HG02642 (cell line): Measurements from ENCODE around the gene STXBP3.

Source experiments
- ATAC-seq: cut with Tn5 transposase; IDR thresholded peaks from one replicate; pipeline ENCODE4 v1.9.1; 2021; ENCODE audit warnings: mild to moderate bottlenecking; ENCODE audit not compliant: unreplicated experiment, poor library complexity

The STXBP3 gene

DNA sequence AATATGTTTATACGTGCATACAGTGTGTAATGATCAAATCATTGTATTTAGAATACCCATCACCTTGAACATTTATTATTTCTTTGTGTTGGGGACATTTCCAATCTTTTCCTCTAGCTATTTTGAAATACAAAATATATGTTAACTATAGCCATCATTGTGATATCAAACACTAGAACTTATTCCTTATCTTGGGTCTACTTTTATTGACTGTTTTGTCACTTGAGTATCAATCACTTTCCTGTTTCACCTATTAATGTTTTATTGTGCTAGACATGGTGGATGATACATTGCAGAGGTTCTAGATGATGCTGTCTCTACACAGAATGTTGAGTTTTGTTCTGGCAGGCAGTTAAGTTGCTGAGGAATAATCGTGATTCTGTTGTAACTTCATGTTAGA is 45.9 kb downstream of the STXBP3 start:
- ATAC-seq: no peak

DNA sequence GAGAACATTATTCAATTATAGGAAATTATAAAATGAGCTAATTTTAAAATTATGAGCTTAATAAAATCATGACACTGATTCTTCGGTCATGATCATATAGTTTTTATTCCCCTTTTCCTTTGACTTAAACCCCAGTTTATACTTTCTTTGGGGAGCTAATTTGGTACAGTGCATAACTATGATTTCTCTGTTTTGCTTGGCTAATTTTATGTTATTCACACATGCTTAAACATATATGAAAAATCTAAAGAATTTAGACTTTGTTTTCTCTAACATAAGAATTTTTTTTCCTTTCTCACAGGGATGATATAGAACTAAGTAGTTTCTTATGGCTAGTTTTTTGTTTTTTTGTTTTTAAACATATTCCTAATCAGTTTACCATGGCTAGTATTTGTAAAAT is 52.5 kb downstream of the STXBP3 start:
- ATAC-seq: no peak

DNA sequence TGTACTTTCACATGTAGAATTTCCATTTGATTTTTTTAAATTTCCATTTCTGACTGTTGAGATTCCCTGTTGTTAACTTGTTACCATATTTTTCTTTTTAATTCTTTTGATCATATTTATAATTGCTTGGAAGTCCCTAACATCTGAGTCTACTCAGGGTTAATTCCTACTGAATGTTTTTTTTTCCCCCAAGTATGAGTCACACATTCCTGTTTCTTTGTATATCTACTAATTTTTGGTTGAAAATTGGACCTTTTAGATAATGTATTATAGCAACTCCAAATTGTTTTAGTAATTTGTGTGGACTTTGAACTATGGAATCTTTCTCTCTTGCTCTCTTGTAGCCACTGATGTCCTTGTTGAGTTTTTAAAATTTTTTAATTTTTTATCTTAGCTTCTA is 54.6 kb downstream of the STXBP3 start:
- no peak for ATAC-seq

DNA sequence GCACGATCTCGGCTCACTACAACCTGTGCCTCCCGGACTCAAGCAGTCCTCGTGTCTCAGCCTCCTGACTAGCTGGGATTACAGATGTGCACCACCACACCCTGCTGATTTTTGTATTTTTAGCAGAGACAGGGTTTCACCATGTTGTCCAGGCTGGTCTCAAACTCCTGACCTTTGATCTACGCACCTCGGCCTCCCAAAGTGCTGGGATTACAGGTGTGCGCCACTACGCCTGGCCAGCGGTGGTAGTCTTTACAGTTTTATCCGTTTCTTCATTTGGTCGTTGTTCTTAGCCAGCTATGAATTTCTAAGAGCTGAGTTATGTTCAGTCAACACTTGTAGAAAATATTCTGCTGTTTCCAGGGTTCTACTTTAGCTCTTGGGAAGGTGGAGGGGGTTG is 57.1 kb downstream of the STXBP3 start:
- ATAC-seq: no peak

DNA sequence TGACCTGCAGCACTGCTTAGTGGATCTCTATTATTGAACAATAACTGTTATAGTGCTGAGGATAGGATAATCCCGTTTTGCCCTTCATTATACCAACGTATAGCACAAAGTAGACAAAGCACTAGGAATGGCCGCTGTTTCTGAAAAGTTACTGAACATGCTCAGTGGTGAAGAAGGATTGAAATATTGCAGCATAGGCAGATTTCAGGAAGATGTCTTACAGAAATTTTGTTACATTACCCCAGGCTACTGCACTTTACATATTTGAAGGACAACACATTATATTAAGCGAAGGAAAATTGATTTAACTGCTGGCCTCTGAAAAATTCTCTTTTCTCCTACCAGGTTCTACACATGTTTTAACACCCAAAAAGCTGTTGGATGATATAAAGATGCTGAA is 62.0 kb downstream of the STXBP3 start:
- ATAC-seq: no peak

DNA sequence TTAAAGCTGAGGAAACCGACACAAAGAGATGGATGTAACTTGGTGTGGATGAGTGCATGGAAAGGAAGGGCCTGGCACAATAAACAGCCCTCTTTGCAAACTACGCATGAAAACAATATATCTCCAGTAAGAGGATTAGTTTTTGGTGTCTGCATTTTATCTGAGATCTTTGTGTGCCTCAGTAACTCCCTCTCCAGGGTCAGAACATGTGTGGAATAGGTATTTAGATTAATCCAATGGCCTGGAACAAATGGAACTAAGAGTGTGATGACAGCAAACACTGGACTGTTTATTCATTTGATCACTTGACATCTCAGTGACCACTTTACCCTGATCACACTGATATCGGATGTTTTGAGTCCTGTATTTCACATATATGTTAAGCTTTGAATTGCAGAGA is 65.1 kb downstream of the STXBP3 start:
- ATAC-seq: no peak

DNA sequence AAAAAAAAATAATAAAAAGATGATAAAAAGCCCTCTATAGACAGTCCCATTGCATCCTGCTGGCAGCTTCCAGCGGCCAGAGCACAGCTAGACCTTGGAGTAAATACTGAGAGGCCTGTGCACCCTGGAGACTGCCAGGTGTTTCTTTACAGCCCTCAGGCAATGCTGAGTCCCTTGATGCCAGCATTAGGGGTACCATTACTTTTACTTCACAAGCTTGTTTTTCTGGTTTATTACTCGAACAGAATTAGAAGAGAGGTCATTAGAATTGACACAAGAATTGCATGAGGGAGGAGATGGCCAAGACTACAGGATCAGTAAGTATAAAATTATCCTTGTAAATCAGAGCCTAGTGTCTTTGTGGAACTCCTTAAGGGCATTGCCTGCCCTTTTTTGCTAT is 66.9 kb downstream of the STXBP3 start:
- ATAC-seq: no peak

DNA sequence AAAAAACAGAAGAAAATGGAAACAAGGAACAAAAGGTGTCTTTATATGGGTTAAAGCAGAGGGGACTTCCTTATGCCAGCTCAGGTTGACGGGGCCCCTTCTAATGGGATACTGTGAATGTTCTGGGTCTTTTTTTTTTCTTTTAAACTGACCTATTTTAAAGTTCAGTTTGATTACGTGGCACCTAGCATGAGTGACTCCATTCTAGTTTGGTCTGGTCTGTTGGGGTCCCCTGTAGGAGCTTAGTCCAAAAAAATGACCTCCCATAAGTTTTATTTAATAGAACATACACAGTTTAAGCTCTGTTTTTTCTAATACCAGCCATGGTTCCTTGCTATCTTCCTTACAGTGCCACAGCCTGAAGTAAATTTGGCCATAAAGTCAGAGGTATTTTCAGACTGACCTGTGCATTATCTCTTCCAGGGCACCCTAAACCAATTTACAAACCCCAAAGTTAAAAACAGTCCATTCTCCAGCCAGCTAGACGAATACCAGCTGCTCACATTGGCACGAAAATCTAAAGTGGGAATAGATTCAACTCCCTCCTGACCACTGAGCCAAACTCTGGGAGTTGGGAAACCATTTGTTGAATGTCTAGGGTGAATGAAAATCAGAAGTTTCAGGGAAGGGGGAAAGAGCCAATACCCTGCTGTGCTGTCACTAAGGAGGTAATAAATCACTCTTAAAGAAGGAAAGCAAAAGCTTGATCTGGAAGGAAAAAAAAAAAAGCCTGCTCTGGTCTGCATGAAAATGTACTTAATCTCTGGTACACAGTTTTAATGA is 68.1 kb downstream of the STXBP3 start:
- no peak for ATAC-seq

DNA sequence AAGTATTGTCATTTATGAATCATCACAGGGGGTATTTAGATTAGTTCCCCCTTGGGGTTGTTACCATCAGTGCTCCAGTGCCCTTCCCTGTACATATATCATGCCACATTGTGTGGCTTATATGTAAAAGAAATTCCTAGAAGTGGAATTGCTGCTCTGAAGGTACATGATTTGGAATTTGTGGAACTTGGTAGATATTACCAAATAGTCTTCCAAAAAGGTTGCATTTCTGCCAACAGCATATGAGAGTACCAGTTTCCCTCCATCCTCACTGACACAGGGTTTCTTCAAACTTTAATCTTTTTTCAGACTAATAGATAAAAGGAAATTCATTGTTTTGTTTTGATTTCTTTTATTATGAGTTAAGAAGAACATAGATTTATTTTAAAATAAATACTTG is 69.1 kb downstream of the STXBP3 start:
- ATAC-seq: no peak

DNA sequence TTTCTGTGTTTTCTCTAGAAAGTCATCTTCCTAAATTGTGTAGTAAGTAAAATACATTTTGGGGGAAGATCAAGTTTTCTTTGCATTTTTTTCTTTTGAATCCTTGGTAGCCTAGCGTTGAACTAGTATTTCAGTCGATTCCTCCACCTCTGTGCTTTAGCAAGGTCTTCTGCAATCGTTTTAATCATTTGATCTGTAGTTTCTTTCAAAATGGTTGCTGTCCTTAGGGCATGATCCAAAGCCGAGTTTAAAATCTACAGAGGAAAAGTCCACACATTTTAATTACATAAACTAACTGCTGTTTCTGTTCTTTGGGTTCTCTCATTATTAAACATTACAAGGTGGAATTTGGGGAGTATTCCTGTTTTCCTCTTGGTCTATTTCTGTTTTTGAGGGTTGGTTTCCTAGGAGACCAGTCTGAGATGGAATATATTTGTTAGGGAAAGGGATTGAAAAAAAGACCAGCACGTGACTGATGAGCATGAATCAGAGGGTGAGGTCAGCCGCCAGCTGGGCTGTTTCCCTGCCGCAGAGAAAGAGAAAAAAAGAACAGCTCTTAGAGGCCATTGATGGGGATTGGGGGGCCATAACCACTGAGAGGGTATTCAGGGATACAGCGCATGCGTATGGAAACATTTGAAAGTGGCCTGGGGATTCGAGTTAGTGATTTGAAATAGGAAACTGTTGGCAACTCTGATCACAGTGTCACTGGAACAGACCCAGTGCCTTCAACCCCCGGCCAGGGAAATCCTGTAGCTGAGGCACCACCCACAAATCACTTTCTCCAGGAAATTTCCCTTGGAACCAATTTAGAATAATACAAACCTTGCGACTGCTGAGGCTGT is 69.8 kb downstream of the STXBP3 start:
- no peak for ATAC-seq

DNA sequence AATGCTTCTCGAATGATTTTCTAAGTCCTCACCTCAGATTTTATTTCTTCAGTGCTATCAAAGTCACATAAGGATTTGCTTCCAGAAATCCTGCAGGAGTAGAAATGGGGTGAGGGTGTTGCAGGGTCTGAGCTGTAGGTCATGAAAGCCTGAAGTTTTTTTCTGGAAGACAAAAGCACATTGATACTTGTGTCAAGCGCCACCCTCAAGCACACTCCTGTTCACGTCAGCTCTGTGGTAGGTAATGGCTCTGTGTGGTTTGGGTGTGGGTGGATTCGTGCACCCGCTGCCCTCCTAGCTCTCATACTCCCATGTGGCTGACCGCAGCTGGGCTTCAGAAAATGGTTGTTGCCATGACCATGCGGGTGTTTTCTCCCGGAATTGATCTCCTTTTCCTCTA is 70.5 kb downstream of the STXBP3 start:
- no peak for ATAC-seq

DNA sequence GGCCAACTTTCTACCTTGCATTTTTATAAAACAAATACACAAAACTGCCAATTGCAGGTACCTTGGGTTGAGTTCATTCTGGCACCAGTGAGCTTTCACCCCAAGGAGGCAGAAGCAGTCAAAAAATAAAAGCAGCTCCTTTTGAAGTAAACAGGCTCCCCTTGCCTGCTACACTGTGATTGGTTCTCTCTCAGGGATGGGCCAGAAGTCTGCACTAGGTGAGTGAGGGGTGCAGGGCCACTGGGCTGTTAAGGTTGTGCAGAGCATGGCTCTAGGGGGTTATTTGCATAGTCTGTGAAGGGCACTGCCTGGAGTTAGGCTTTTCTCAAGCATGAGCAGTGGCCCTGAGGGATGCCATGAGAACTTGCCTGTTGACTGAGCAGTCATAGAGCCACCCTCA is 71.3 kb downstream of the STXBP3 start:
- no peak for ATAC-seq

DNA sequence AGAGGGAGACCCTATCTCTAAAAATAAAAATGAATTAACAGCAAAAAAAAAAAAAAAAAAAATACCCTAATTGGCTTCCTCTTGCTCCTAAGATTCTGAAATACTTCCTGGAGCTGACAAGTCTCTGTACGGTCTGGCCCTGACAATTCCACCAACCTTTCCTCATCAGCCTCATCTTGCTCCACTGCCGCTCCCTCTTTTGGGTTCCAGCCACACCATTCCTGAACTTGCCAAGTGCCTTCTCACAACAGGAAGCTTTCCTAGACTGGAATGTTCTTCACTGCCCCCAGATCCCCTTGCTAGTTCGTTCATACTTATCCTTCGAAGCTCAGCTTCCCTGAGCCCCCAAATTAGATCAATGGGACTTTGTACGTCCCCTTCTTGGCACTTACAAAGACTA is 73.4 kb downstream of the STXBP3 start:
- no peak for ATAC-seq

DNA sequence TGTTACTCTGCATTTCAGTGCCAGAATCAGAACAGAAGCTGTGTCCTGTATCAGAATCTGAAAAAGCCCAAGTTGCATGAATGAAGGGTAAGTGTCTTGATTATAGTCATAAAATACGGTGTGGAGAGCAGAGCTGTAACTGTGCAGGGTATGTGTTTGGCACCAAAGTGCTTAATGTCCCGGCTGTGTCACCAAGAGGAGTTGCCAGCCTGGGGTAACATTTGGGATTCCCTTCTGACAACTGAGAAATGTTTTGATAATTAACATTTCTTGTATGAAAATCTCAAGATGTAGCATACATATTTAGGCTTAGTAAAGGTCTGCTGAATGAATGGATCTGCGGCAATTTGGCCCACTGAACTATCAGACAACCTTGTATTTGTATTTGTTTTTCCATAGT is 77.2 kb downstream of the STXBP3 start:
- no peak for ATAC-seq

DNA sequence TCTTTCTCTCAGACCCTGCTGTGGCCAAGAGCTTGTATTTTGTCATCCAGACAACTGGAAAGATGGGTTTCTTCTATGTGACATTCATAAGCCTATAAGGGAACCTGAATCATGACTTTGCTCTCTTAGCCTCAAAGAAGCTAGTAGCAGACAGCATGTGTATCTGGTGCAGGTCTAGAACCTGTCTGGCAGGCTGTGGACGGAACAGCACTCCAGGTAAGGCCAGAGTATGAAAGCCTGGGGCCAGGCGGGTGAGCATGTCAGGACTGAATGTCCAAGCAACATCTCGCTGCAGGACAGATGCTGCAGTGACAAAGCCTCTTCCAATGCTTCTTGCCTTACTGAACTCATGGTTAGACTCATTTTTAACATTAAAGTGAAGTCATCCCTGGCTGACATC is 77.6 kb downstream of the STXBP3 start:
- no peak for ATAC-seq

DNA sequence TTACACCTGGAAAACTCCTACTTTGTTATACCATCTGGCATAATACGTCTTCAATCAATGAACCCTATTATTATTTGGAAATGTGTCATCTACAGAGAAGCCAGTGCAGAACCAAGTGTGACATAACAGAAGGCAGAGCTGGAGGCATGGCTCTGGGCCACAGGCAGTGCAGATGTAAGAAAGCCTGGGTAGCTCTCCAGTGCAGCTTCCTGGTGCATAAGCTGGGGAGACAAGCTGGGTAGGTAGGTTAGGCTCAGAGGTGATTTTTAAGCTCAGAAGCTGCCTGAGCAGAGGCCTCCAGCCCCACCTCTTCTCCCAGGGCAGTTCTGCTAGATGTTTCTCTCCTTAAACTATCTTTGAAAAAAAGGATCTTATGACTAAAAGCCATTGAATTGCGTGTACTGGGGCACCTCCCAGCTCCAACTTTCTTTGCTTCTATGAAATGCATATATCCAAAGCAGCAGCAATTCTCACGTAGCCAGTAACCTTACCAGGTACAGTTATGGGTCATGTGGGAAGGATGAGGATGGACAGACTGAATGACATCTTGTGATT is 79.7 kb downstream of the STXBP3 start:
- no peak for ATAC-seq

DNA sequence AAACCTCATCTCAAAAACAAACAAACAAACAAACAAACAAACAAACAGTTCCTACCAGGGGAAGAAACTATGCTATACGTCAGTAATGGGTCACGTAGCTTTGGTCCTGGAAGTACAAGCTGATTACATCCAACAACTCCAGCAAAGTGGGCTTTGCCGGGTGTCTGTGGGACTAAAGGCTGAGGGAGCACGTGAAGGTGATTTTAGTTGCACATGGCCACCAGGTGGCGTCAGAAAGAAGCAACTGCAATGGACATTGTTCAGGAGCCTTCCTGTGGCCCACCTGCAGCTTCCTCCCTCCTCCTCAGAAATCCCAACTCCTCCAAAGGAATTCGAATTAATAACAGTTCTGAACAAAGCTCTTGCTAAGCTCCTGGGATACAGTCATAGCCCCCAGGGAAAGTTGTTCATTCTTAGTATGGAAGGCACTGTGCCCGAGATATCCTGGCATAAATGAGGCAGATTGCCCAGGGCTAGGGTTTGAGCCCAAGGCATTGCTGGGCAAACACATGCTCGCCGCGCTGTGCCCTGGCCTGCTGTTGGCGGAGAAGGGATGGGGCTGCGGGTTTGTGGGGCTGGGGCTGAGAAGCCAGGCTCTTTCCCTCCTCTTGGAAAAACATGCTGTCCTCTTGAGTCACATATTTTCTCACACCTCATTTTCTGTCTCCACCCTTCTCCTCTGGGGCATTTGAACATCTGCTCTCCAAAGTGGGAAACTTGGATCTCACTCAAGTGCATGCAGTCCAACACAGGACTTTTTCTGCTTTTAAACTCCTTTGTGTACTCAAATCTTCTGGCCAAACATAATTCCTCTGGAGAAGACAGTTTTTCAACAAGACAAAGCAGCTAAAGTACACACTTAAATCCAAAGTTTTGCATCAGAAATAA is 81.8 kb downstream of the STXBP3 start:
- ATAC-seq: peak; percentile 52

DNA sequence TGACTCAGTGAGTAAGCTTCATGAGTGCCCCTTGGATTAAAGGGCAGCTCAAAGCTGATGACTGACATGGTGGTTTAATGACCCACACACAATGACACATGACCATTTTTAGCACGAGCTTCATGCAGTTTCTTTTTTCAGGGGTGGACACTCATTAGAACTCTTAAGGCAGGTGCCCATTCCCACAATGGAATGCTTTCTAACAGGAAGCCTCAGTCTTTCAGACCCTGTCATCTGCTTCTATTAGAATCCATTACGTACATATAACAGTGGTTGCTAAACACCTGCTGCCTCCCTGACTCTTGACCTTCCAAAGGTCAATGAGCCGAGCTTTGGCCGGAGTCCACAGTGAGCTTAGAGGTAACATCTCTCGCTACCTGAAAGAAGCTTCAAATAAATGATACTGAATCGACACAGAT is 83.0 kb downstream of the STXBP3 start:
- no peak for ATAC-seq

DNA sequence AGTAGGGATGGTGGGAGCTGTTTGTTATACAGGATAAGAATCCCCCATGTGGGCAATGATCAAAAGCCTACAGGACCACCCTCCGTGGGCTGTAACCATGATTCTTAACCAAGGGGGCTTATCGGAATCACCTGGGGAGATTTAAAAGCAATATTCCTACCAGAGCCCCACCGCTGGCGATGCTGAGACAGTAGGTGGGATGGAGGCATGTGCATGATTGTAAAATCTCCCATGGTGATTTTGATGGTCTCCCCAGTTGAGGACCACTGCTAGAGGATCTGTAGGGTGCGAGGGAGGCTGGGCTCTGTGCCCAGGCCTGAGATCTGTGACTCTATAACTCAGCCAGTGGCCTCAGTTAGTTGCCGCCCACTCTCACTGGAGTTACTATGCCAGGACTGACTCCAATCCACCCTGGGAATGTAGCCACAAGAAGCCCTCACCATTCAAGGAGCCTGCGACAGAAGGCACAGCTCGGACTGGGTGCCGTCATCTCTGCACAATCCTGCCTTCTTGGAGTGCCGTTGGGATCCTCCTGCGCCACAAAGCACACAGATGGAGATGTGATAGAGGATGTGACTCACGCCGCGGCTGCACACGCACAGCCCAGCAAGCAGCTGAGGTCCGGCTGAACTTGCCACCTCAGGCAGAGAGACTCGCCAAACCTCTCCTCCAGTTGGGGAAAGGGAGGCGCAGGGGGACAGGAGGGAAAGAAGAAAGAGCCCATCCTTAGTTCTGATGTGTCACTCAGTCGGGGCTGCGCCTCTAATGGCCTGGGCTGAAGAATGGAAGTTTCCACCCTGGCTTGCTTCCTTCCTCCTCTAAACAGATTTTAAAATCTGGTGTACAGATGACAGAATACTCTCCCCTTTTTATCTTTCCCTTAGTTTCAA is 83.9 kb downstream of the STXBP3 start:
- ATAC-seq: no peak

DNA sequence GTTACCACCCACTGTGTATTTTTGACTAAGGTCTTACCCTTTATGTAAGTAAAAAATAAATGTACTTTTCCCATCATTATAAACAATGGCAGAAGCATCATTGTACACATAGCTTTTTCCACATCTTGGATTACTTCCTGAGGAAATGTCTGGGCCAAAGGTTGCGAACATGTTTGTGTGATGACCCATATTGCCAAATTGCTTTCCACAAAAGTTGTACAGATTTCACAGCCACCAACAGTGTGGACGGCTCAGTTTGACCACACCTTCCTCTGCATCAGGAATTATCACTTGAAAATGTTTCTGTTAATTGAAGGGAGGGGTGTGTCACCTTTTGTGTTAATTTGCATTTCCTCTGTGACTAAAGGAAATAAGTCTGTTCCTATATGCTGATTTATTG is 84.8 kb downstream of the STXBP3 start:
- no peak for ATAC-seq
